ENCODE data around the gene UBA1. TPM values are rescaled to one million over a fixed set of nuclear protein-coding genes. Genes with fewer than 3 reads are reported as not detected.

UBA1 gene
- total and polyA plus RNA-seq, 2 of the 8 experiments (the other 6 are each of a cell fraction or from before 2014, with no cell fraction given), result 313 to 458 TPM

DNA sequence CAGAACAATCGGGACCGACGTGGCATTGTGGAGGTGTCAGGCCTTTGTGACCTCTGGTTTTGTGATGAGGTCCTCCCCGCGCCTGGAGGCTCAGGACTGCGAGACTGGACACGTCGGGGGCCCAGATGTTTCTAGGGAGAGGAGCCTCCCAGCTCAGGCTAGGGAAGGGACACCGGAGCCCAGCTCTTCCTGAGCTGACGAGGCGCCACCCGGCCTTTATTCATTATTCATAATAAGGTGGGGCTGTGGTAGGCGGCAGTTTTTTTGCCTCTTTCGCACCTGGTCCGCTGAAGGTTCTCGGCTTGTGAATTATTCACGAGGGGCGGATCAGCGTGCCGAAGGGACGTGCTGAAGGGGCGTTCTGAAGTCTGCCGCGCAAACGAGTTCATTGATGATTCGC is 2.3 kb upstream of the UBA1 start:
- WGBS, 2 experiments (ENCODE audit: extremely low coverage in 1 of 2, insufficient coverage in 1 of 2, insufficient read length in 1 of 2, insufficient replicate concordance in 2 of 2, low coverage in 1 of 2, low lambda C conversion rate in 2 of 2, missing lambda C conversion rate in 1 of 2), result 0% methylated on average over 24 of the region's 26 CpGs; no CpG with 5 or more reads in 1 of the 2 experiments
- H3K23ac ChIP-seq (ENCODE audit: insufficient read length), result no peak overlapping the region
- no peaks in the 10 kb centered on the region for H3K27me3 ChIP-seq (replicated peaks in 1 of 4; ENCODE audit: control insufficient read depth in 3 of 4, extremely low read depth in 1 of 4, insufficient read depth in 3 of 4, low read length in 3 of 4)
- no peak overlapping the region; the same call in 1 of the 2 replicates for H2AFZ ChIP-seq (ENCODE audit: low read length)
- peak overlapping the region; percentile 40 to 86 (median 54) for H3K4me3 ChIP-seq (ENCODE audit: extremely low read depth in 1 of 4, insufficient read depth in 2 of 4, low read depth in 3 of 4, low read length in 4 of 4)
- ChIA-PET CTCF (ENCODE audit: partially characterized antibody) (no interaction called here), POLR2A (ENCODE audit: partially characterized antibody) (interaction anchor here (0.6 to 2.0 kb wide), 9 partner anchors 27 to 191 kb away, joined by 3 to 13 read pairs (median 3); partner anchors contain the start of genes CDK16, NDUFB11, RBM10 and USP11)
- H2BK12ac ChIP-seq (ENCODE audit: low read depth, low read length), result no peak overlapping the region
- peaks cover 0 to 8% (median 4%) of the 10 kb centered on the region in 4 experiments; a peak in 4 of 8 replicates for H3K36me3 ChIP-seq (ENCODE audit: control insufficient read depth in 2 of 4, insufficient read depth in 4 of 4, low read length in 3 of 4)
- H2BK5ac ChIP-seq (ENCODE audit: low read depth, low read length), result no peak overlapping the region; the same call in 1 of the 2 replicates
- peaks cover 0 to 13% (median 5%) of the 10 kb centered on the region in 4 experiments; a peak in 6 of 7 replicates for H3K4me1 ChIP-seq (replicated peaks in 1 of 4; ENCODE audit: control insufficient read depth in 3 of 4, insufficient read depth in 4 of 4, low read length in 3 of 4)
- no peak overlapping the region for H4K91ac ChIP-seq (replicated peaks; ENCODE audit: insufficient read length, low read length)
- H4K20me1 ChIP-seq (replicated peaks in 1 of 2; ENCODE audit: control insufficient read depth in 1 of 2, insufficient read depth in 2 of 2, low read length in 2 of 2), result peaks cover 4 to 13% of the 10 kb centered on the region in 2 experiments
- no peak overlapping the region for H2BK120ac ChIP-seq (replicated peaks; ENCODE audit: low read depth, low read length)
- H2BK20ac ChIP-seq (ENCODE audit: low read length), result no peak overlapping the region
- no peak overlapping the region for H4K8ac ChIP-seq (ENCODE audit: extremely low read depth, insufficient read depth, low read length)
- peaks cover 12 to 24% of the 10 kb centered on the region in 2 experiments; a peak in 3 of 4 replicates for H3K79me2 ChIP-seq (ENCODE audit: control insufficient read depth in 1 of 2, insufficient read depth in 2 of 2, low read length in 2 of 2)
- H3K9me3 ChIP-seq (ENCODE audit: insufficient read depth in 2 of 2, low read depth in 1 of 2, low read length in 1 of 2), result no peaks in the 10 kb centered on the region
- no peak overlapping the region for H3K14ac ChIP-seq (ENCODE audit: insufficient read length)
- H3K23me2 ChIP-seq (ENCODE audit: low read depth, low read length), result peaks cover 2% of the 10 kb centered on the region; the same call in 1 of the 2 replicates
- H3K56ac ChIP-seq (replicated peaks; ENCODE audit: insufficient read length, low read depth, low read length), result no peak overlapping the region
- H4K5ac ChIP-seq (ENCODE audit: insufficient read length, low read depth, low read length), result no peak overlapping the region
- H3K9ac ChIP-seq (replicated peaks in 1 of 4; ENCODE audit: extremely low read depth in 1 of 4, low read depth in 3 of 4, low read length in 3 of 4), result peak overlapping the region in 2 of 4 experiments; percentile 47 to 54; a peak in 3 of 7 replicates
- peak in 1 of 2 experiments; percentile 49 for DNase-seq (ENCODE audit: low read depth in 1 of 2, low spot score in 2 of 2)
- peak overlapping the region; percentile 83 to 93 for H3K4me2 ChIP-seq (ENCODE audit: insufficient read depth in 1 of 2, low read depth in 2 of 2, low read length in 2 of 2)
- TF ChIP-seq BCL11A (IDR thresholded peaks at IDR 0.05; ENCODE audit: low read depth in 2 of 2, low read length in 2 of 2) (no peak), NRF1 (IDR thresholded peaks at IDR 0.05; ENCODE audit: low read depth, low read length) (no peak), RFX5 (IDR thresholded peaks at IDR 0.05; ENCODE audit: borderline replicate concordance, low read depth, low read length) (no peak), PHF8 (conservative IDR thresholded peaks at IDR 0.05; ENCODE audit: low read depth, low read length) (0 out of 2 replicates have a peak, but pooled peaks have one; percentile 9), ZNF274 (IDR thresholded peaks at IDR 0.05; ENCODE audit: borderline replicate concordance, extremely low read depth, low read length) (no peak), JUND (IDR thresholded peaks at IDR 0.05; ENCODE audit: low read length) (no peak)
- H3K27ac ChIP-seq (ENCODE audit: low read depth, low read length), result no peak overlapping the region
- FAIRE-seq, result no peak
- no peak overlapping the region for H2AK5ac ChIP-seq (ENCODE audit: low read depth, low read length)
- H3K4ac ChIP-seq (replicated peaks; ENCODE audit: insufficient read length, low read depth, low read length), result no peak overlapping the region
- H2BK15ac ChIP-seq (ENCODE audit: low read length), result no peak overlapping the region
- no peaks in the 10 kb centered on the region for H3K79me1 ChIP-seq (ENCODE audit: low read depth, low read length)
- H3K18ac ChIP-seq (ENCODE audit: extremely low read depth, low read length), result no peak overlapping the region

Data from H1 (cell line).